ENCODE data around the gene NCBP2L.

GRCh38 chrX:107831071-107831730 is 53.7 kb downstream of the NCBP2L start:
- no peak for TF ChIP-seq CTCF (IDR thresholded peaks at IDR 0.05)
- TF ChIP-seq POLR2A (IDR thresholded peaks at IDR 0.05) = no peak

All from Peyer's patch (tissue), 4 donors.